Activated naive CD4-positive, alpha-beta T cell treated with anti-CD3 and anti-CD28 coated beads, Interleukin-2, amount 10 ng/mL, durations not matched to agents 7 days and 5 days (primary cell): ENCODE results near the gene SAV1.

Source experiments
- CTCF ChIA-PET: fragments of 350-600 bp; sonication (Branson Sonifier 250); formaldehyde crosslinking; loops from one replicate; lab custom pipeline; 2021; ENCODE audit warnings: antibody characterized with exemption; lab: Charles Lee
- DNase-seq: peaks from one replicate; pipeline ENCODE4 v3.0.0-alpha.2; 2020
- H3K27ac Mint-ChIP-seq: one replicate; pipeline ENCODE4 v1.8.0; 2021; ENCODE audit warnings: mild to moderate bottlenecking, moderate library complexity, mixed read lengths
- H3K27me3 Mint-ChIP-seq: one replicate; pipeline ENCODE4 v1.8.0; 2021; ENCODE audit warnings: mild to moderate bottlenecking, mixed read lengths
- H3K36me3 Mint-ChIP-seq: one replicate; pipeline ENCODE4 v1.8.0; 2021; ENCODE audit warnings: mixed read lengths
- H3K4me1 Mint-ChIP-seq: one replicate; pipeline ENCODE4 v1.8.0; 2021; ENCODE audit warnings: mixed read lengths
- H3K4me3 Mint-ChIP-seq: one replicate; pipeline ENCODE4 v1.8.0; 2021; ENCODE audit warnings: mild to moderate bottlenecking, moderate library complexity, mixed read lengths
- H3K9me3 Mint-ChIP-seq: one replicate; pipeline ENCODE4 v1.8.0; 2021; ENCODE audit warnings: mixed read lengths

SAV1 gene

GRCh38 chr14:50608302-50608851, 59.7 kb downstream of the SAV1 start:
- Mint-ChIP-seq H3K36me3 (no peaks in the 10 kb centered on the region), H3K4me1 (no peaks in the 10 kb centered on the region), H3K27me3 (no peaks in the 10 kb centered on the region), H3K9me3 (no peaks in the 10 kb centered on the region), H3K27ac (no peak overlapping the region), H3K4me3 (no peak overlapping the region)
- DNase-seq, result no peak
- CTCF ChIA-PET, result no interaction called here

GRCh38 chr14:50607761-50608160, 60.3 kb downstream of the SAV1 start:
- CTCF ChIA-PET, result interaction anchor here (0.6 to 1.4 kb wide), 3 partner anchors 12 to 360 kb away, joined by 3 to 5 read pairs (median 3); no protein-coding TSS in a partner anchor
- Mint-ChIP-seq H3K27ac (no peak overlapping the region), H3K4me1 (no peaks in the 10 kb centered on the region), H3K9me3 (no peaks in the 10 kb centered on the region), H3K27me3 (no peaks in the 10 kb centered on the region), H3K4me3 (no peak overlapping the region), H3K36me3 (no peaks in the 10 kb centered on the region)
- no peak for DNase-seq

- H3K27me3 Mint-ChIP-seq, result no peaks in the 10 kb centered on the region
- CTCF ChIA-PET, result interaction anchor here (0.6 to 1.6 kb wide), 4 partner anchors 12 to 361 kb away, joined by 3 to 9 read pairs (median 4); no protein-coding TSS in a partner anchor
- no peaks in the 10 kb centered on the region for H3K36me3 Mint-ChIP-seq
- no peaks in the 10 kb centered on the region for H3K9me3 Mint-ChIP-seq
- no peak overlapping the region for H3K27ac Mint-ChIP-seq
- no peaks in the 10 kb centered on the region for H3K4me1 Mint-ChIP-seq
- no peak for DNase-seq
- H3K4me3 Mint-ChIP-seq, result no peak overlapping the region
Observed at GRCh38 chr14:50607181-50607580, 60.9 kb downstream of the SAV1 start.

- Mint-ChIP-seq H3K27me3 (no peaks in the 10 kb centered on the region), H3K9me3 (no peaks in the 10 kb centered on the region), H3K4me1 (no peaks in the 10 kb centered on the region), H3K4me3 (no peak overlapping the region), H3K27ac (no peak overlapping the region), H3K36me3 (no peaks in the 10 kb centered on the region)
- CTCF ChIA-PET, result interaction anchor here (1.2 to 3.2 kb wide), 5 partner anchors 10 to 172 kb away, joined by 3 to 9 read pairs (median 5); no protein-coding TSS in a partner anchor
- no peak for DNase-seq
Observed at GRCh38 chr14:50606468-50606867, 61.6 kb downstream of the SAV1 start.

GRCh38 chr14:50605766-50606165, 62.3 kb downstream of the SAV1 start:
- Mint-ChIP-seq H3K36me3 (no peaks in the 10 kb centered on the region), H3K9me3 (no peaks in the 10 kb centered on the region), H3K27ac (no peak overlapping the region), H3K4me1 (no peaks in the 10 kb centered on the region), H3K4me3 (no peak overlapping the region), H3K27me3 (no peaks in the 10 kb centered on the region)
- DNase-seq, result no peak
- CTCF ChIA-PET, result interaction anchor here (0.7 to 3.2 kb wide), 4 partner anchors 10 to 172 kb away, joined by 3 to 9 read pairs (median 6); no protein-coding TSS in a partner anchor

- H3K4me3 Mint-ChIP-seq, result no peak overlapping the region
- H3K27me3 Mint-ChIP-seq, result no peaks in the 10 kb centered on the region
- CTCF ChIA-PET, result interaction anchor here (1.4 to 3.2 kb wide), 2 partner anchors 172 to 174 kb away, joined by 6 to 9 read pairs; no protein-coding TSS in a partner anchor
- no peaks in the 10 kb centered on the region for H3K4me1 Mint-ChIP-seq
- no peaks in the 10 kb centered on the region for H3K9me3 Mint-ChIP-seq
- H3K36me3 Mint-ChIP-seq, result no peaks in the 10 kb centered on the region
- DNase-seq, result no peak
- no peak overlapping the region for H3K27ac Mint-ChIP-seq
Observed at GRCh38 chr14:50603565-50603964, 64.5 kb downstream of the SAV1 start.

- Mint-ChIP-seq H3K27me3 (no peaks in the 10 kb centered on the region), H3K4me3 (no peak overlapping the region), H3K4me1 (no peaks in the 10 kb centered on the region), H3K9me3 (no peaks in the 10 kb centered on the region), H3K27ac (no peak overlapping the region), H3K36me3 (no peaks in the 10 kb centered on the region)
- CTCF ChIA-PET, result interaction anchor here (1.1 to 2.8 kb wide), 5 partner anchors 15 to 258 kb away, joined by 3 to 39 read pairs (median 9); no protein-coding TSS in a partner anchor
- DNase-seq, result no peak
Observed at GRCh38 chr14:50602035-50602434, 66.1 kb downstream of the SAV1 start.

GRCh38 chr14:50601394-50601793, 66.7 kb downstream of the SAV1 start:
- Mint-ChIP-seq H3K36me3 (no peaks in the 10 kb centered on the region), H3K27me3 (no peaks in the 10 kb centered on the region), H3K27ac (no peak overlapping the region), H3K4me3 (no peak overlapping the region), H3K9me3 (no peaks in the 10 kb centered on the region), H3K4me1 (no peaks in the 10 kb centered on the region)
- CTCF ChIA-PET, result interaction anchor here (0.6 to 2.8 kb wide), 10 partner anchors 14 to 261 kb away, joined by 3 to 39 read pairs (median 4); no protein-coding TSS in a partner anchor
- no peak for DNase-seq

- H3K27ac Mint-ChIP-seq, result no peak overlapping the region
- CTCF ChIA-PET, result interaction anchor here (0.6 to 2.8 kb wide), 14 partner anchors 14 to 265 kb away, joined by 3 to 39 read pairs (median 4); partner anchors contain the start of gene ATL1
- no peaks in the 10 kb centered on the region for H3K4me1 Mint-ChIP-seq
- no peaks in the 10 kb centered on the region for H3K36me3 Mint-ChIP-seq
- no peak for DNase-seq
- no peaks in the 10 kb centered on the region for H3K27me3 Mint-ChIP-seq
- no peak overlapping the region for H3K4me3 Mint-ChIP-seq
- H3K9me3 Mint-ChIP-seq, result no peaks in the 10 kb centered on the region
Observed at GRCh38 chr14:50600849-50601248, 67.3 kb downstream of the SAV1 start.

- no peak overlapping the region for H3K27ac Mint-ChIP-seq
- DNase-seq, result no peak
- no peaks in the 10 kb centered on the region for H3K9me3 Mint-ChIP-seq
- no peaks in the 10 kb centered on the region for H3K27me3 Mint-ChIP-seq
- no peak overlapping the region for H3K4me3 Mint-ChIP-seq
- H3K36me3 Mint-ChIP-seq, result no peaks in the 10 kb centered on the region
- CTCF ChIA-PET, result interaction anchor here (0.6 to 2.8 kb wide), 14 partner anchors 13 to 266 kb away, joined by 3 to 39 read pairs (median 5); partner anchors contain the start of gene ATL1
- H3K4me1 Mint-ChIP-seq, result no peaks in the 10 kb centered on the region
Observed at GRCh38 chr14:50599700-50600444, 68.2 kb downstream of the SAV1 start.

GRCh38 chr14:50598765-50599164, 69.3 kb downstream of the SAV1 start:
- CTCF ChIA-PET, result interaction anchor here (0.9 to 1.7 kb wide), 5 partner anchors 56 to 261 kb away, joined by 4 to 8 read pairs (median 5); no protein-coding TSS in a partner anchor
- no peak for DNase-seq
- no peaks in the 10 kb centered on the region for H3K9me3 Mint-ChIP-seq
- no peaks in the 10 kb centered on the region for H3K4me1 Mint-ChIP-seq
- no peak overlapping the region for H3K27ac Mint-ChIP-seq
- H3K4me3 Mint-ChIP-seq, result no peak overlapping the region
- no peaks in the 10 kb centered on the region for H3K36me3 Mint-ChIP-seq
- no peaks in the 10 kb centered on the region for H3K27me3 Mint-ChIP-seq

GRCh38 chr14:50594577-50595316, 73.4 kb downstream of the SAV1 start:
- H3K27ac Mint-ChIP-seq, result no peak overlapping the region
- CTCF ChIA-PET, result no interaction called here
- no peaks in the 10 kb centered on the region for H3K27me3 Mint-ChIP-seq
- H3K36me3 Mint-ChIP-seq, result no peaks in the 10 kb centered on the region
- H3K4me3 Mint-ChIP-seq, result no peak overlapping the region
- no peaks in the 10 kb centered on the region for H3K4me1 Mint-ChIP-seq
- no peaks in the 10 kb centered on the region for H3K9me3 Mint-ChIP-seq
- no peak for DNase-seq

- DNase-seq, result no peak
- no peaks in the 10 kb centered on the region for H3K9me3 Mint-ChIP-seq
- no peak overlapping the region for H3K27ac Mint-ChIP-seq
- H3K27me3 Mint-ChIP-seq, result no peaks in the 10 kb centered on the region
- CTCF ChIA-PET, result no interaction called here
- no peak overlapping the region for H3K4me3 Mint-ChIP-seq
- H3K36me3 Mint-ChIP-seq, result no peaks in the 10 kb centered on the region
- H3K4me1 Mint-ChIP-seq, result no peaks in the 10 kb centered on the region
Observed at GRCh38 chr14:50590464-50590863, 77.6 kb downstream of the SAV1 start.
